GM19035 (cell line): ENCODE results near the gene FCRLB.
A peak's percentile ranks its signal among the peaks of the same experiment; 100 is the strongest.
"Not testable (repeated sequence)": the region's sequence is repeated elsewhere in the genome, so short reads cannot be mapped to it uniquely, and the experiment has no call there.

Experiments used
- ATAC-seq: cut with Tn5 transposase; IDR thresholded peaks from one replicate; pipeline ENCODE4 v1.9.1; 2021; ENCODE audit not compliant: unreplicated experiment

FCRLB gene

DNA sequence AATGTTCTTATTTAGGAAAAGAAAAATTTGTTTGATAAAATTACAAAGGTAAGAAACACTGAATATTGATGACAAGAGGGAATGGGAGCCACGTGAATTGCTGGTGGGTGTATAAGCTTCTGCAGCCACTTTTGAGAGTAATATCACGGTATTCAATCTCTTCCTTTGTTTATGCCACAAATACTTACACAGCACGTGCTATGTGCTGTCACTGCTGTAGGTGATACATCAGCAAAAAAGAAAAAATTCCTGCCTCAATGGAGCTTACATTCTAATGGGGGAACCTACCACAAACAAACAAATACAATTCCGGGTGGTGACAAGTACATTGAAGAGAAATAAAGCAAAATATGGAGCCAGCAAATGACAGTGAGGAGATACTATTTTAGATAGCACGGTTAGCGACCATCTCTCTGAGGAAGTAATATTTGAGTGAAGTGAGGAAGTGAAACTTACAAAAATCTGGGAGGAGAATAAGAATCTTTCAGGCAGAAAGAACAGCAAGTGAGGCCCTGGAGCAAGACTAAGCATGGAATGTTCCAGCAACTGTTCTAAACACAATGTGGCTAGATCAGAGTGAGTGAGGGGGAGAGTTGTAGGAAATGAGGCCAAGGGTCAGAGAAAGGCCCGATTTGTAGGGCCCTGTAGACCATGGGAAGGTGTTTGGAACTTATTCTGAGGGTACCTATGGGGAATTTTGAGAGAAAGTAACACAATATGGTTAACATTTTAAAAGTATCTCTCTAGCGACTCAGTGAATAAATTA, 2.6 kb upstream of the FCRLB start:
- peak; percentile 57 for ATAC-seq

DNA sequence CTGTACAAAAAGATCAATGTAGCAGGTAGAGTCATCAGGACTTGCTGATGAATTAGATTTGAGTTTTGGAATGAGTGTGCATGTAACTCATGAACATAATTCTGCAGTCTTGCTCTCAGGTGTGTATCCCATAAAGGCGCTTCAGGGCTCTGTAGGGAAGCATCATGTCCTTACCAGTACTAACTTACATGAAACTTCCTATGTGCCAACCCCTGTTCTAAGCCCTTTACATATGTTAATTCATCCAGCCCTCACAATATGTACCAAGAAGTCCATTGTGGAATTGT, 2.1 kb upstream of the FCRLB start:
- ATAC-seq = peak; percentile 52

DNA sequence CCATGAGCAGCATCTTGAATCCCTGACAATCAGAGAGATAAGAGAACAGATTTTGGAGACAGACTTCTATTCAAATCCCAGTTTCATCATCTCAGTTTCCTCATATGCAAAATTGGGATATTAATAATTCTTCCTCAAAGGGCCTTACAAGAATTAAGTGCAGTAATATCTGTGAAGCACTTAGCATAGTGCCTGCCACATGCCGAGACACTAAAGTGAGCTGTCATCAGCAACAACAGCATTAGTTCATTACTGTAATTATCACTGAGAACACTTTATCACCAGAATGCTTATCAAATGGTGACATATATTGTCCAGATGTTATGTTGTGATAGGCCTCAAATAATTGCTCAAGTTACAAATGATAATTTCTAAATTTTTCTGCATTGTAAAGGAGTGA, 922 bp upstream of the FCRLB start:
- ATAC-seq = no peak

DNA sequence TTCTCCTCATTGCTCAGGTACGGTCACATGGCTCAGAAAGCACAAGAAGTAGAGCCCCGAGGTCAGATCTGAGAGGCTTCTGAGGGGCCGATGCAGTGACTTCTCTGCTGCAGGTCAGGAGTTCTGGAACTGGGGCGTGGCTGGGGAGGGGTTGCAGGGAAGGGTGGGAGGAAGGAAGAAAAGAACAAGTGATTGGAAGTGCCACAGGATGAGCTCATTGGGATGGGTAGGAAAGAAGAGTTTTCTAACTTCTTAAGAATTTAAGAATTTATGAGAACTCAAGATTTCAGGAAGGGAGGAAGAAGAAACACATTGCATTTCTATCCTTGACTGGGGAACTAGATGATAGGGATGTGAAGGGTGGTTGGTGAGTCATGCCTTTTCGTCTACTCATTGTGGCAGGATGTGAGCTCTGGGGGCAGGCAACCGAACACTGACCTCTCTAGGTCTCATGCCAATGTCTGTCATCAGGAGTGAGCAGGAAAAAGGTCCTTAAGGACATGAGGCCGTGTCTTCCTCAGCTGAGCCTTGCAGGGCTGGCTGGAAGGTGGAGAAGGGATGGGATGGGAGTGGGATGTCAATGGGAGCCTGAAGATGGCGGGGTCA, 497 bp downstream of the FCRLB start:
- no peak for ATAC-seq

DNA sequence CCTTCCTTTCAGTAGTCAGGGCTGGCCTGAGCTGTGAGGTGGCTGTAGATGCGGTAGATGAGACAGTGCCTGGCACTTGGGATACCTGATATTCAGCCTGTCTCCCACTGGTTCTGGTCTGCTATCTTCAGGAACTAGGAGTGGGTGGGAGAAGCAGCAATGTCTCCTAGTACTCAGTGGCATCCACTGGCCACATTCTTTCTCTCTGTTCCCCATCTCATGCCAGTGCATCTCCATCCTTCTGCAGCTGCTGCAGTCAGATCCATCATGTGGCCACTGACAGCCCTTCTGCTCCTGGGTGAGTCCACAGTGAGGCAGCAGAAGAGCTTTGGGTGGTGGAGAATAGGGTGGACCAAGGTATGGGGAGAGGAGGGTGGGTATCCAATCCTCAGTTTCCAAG, 1.1 kb downstream of the FCRLB start:
- ATAC-seq = no peak

DNA sequence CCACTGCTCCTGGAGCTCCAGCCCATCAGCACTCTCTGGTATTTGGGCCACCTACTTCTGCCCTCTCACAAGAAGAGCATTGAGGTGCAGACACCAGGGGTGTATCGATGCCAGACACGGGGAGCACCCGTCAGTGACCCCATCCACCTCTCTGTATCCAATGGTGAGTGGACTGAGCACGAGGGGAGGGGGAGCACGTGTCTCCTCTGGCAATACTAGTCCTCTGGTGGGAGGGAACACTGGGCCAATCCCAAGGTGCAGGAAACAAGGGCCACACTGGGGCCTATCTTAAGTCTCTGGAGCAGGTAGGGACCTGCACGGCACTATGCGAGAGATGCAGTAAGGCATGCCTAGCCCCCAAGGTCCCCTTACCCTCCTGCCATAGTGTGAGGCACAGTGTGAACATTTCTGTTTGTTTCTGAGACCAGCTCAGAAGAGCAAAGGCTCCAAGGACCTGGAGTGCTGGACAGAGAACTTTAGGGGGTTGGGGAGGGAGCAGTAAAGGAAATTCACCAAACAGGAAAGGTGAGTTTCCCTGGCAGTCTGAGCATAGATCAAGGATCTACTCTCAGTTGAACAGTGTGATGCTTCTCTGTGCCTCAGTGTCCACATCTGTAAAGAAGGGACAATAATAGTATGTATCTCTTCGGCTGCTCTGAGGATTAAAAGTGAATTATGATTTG, 2.3 kb downstream of the FCRLB start:
- no peak for ATAC-seq

DNA sequence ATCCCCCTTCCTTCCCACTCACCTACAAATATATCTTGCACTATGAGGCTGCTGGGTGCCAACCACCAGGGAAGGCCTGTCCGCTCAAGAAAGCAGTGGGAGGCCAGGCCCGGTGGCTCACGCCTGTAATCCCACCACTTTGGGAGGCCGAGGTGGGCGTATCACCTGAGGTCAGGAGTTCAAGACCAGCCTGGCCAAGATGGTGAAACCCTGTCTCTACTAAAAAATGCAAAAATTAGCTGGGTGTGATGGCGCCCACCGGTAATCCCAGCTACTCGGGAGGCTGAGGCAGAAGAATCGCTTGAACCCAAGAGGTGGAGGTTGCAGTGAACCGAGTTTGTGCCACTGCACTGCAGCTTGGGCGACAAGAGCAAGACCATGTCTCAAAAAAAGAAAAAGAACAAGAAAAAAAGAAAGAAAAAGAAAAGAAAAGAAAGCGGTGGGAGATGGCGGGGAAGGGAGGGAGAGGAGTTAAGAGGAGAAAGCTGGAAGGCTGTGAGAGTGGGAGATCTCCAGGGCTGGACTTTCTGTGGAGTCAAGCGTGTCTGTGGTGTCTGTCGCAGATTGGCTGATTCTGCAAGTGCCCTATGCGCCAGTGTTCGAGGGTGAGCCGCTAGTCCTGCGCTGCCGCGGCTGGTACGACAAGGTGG, 4.0 kb downstream of the FCRLB start:
- ATAC-seq = not testable (repeated sequence)

DNA sequence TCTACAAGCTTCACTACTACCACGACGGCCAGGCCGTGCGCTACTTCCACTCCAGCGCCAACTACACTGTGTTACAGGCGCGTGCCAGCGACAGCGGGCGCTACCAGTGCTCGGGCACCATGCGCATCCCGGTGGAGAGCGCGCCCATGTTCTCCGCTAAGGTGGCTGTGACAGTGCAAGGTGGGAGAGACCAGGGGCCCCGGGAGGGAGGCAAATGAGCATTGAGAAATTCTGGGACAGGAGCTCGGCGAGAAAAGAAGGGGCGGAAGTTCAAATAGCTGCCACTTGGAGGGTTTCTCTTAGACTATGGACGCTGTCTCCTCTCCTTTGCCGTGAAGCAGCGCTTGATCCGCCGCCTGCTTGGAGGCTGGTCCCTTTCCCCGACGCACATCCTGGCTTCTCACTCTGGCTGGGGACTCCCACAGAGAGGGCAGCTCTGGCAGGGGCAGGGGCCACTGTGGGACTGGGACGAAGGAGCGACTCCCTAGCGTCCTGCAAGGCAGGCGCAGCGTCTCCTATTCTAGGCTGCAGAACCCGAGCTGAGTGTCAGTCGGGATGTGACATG, 4.6 kb downstream of the FCRLB start:
- peak; percentile 28 for ATAC-seq

DNA sequence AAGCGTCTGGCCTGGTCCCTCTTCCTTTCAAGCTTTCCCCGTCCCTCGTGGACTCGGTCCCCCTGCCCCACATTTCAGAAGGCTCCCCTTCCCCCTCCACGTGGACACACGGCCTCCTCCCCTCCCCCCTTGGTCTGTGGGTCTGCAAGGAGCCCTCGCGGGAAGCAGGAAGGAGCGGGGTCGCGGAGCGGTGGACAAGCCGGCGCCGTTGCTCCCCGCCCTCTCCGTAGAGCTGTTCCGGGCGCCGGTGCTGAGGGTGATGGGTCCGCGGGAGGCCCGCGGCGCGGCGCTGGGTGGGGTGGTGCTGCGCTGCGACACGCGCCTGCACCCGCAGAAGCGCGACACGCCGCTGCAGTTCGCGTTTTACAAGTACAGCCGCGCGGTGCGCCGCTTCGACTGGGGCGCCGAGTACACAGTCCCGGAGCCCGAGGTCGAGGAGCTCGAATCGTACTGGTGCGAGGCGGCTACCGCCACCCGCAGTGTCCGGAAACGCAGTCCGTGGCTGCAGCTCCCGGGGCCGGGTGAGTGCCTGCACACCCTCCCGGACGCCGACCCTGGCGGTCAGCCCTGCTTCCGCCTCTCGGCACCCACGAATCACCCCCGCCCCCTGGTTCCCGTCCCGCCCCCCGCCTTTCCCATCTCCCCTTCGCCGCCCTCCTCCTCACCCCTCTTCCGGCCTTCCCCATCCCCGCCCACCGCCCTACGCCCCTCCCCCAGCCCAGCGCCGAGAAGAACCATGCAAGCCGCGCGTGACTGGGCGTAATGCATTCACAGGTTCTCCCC, 5.3 kb downstream of the FCRLB start:
- ATAC-seq = peak; percentile 62

DNA sequence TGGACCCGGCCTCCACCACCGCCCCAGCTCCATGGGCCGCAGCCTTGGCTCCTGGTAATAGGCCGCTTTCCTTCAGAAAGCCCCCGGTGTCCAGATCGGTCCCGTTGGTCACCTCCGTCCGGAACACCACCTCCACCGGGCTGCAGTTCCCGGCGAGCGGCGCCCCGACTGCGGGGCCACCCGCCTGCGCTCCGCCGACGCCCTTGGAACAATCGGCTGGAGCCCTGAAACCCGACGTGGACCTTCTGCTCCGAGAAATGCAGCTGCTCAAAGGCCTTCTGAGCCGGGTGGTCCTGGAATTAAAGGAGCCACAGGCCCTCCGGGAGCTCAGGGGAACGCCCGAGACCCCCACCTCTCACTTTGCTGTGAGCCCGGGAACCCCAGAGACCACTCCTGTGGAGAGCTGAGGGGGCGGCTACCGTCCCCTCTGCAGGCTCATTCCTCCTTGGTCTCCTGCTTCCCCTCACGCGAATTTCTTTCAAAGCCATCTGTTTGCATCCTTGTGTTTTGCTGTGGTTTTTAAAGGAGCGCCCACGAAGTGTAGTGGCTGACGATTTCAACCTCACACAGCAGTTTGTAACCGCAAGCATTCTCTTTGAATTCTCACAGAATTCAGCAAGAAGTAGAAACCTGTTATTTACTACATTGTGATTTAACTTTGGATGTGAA, 6.0 kb downstream of the FCRLB start:
- peak; percentile 9 for ATAC-seq

DNA sequence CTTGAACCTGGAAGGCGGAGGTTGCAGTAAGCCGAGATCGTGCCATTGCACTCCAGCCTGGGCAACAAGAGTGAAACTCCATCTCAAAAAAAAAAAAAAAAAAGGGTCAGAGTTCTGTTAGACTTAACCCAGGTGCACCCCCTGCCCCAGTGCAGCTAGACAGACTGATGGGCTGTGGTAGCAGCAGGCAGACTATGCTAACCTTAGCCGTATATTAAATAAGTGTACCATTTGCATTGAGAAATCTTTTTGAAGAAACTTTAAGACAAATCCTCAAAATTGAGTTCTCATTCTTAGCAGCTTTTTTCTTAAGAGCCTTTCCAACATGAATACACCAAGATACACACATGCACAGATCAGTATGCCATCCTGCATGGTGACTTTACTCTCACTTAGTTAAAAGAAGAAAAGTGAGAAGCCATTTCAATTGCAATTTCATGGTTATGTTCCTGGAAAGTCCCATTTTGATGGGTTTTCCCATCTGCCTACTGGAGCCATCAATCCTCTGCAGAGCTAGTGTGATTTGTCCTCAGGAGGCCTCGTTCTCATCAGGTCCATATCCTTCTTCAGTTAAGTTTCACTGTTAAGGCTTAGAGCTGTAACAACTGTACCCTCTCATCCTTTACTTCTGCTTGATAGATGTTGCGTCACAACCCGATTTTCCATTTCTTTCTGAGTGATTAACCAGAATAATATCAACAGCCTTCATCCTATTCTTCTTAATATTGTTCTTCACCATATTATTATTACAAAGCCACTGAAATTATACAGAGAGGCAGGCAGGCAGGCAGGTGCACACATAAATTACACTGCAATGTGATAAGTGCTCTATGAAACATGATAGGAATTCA, 7.3 kb downstream of the FCRLB start:
- no peak for ATAC-seq

DNA sequence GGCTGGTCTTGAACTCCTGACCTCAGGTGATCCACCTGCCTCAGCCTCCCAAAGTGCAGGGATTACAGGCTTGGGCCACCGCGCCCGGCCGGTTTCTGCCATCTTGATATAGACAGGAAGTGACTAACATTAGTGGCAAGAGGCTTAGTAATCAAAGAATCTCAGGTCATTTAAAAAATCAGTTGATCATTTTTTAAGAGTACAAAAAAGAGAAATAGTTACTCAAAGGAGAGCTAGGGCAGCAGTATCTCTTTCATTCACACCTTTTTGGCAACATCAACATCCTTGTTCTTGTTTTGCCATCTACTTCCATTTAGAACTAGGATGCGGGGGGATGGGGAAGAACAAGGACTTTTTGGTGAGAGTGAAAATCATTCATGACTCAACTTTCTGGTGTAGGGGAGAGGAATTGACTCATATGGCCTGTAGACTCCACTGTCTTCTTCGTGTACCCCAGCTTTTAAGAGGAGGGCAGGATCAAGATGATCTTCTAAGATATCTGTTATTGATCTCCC, 8.8 kb downstream of the FCRLB start:
- no peak for ATAC-seq

DNA sequence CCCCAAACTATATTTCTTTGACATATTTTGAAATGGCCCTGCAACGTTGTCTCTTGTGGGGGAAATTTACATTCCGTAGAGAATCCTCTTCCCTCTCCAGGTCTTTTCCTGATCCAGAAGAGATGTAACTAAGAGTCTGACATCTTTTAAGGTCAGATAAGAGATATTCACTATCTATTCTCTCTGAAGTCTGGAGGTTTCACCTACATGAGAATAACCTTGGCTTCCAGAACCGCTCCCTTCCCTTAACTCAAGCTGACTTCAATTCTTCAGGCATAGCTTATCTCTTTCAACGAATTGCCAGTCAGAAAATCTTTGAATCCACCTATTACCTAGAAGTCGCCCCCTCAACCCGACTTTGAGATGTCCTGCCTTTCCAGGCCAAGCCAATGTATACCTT, 9.9 kb downstream of the FCRLB start:
- no peak for ATAC-seq

DNA sequence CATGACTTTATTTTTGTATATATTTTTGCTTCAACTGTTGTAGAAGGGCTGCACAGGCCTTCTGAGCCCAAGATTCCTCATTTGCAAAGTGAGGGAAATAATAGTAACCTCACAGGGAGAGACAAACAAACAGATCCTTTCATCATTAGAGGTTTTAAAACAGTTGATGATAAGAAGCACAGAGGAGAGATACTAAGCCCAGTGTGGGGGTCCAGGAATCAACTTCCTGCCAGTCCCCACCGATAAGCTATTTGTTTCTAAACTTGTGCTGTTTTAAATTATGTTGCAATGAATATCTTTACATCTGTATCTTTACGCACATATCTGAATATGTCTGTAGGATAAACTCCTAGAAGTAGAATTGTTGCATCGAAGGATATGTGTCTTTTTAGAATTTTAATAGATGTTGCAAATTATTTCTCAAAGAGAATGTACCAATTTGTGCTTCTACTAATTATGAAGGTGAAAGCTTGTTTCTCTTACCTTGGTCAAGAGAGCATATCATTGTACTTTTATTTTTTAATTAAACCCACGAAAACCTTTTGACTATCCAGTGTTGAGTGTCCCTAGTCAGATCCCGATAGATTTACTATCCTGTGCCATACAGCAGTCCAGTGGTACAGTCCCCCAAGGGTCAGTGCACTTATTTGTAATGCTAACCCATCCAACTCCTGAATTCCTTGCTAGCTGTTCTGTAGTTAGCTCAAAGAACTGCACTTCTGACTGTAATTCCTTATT, 10.8 kb downstream of the FCRLB start:
- ATAC-seq = no peak

DNA sequence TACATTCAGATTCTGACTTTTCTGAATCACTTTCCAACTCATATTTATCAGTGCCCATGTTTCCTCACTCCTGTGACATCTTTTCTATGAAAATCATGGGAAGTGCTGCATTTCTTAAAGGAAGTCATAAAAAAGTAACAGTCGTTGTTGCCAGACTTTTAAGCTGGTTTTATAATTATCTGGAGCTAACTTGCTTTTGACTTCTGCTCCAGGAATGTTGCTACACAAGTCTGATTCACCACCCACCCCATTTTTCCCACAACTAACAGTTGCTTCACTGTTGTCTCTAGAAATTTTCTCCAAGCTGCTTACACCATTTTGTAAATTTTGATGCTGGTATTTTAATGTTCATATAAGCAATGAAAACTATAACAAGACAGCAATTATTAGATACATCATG, 12.2 kb downstream of the FCRLB start:
- ATAC-seq = no peak

DNA sequence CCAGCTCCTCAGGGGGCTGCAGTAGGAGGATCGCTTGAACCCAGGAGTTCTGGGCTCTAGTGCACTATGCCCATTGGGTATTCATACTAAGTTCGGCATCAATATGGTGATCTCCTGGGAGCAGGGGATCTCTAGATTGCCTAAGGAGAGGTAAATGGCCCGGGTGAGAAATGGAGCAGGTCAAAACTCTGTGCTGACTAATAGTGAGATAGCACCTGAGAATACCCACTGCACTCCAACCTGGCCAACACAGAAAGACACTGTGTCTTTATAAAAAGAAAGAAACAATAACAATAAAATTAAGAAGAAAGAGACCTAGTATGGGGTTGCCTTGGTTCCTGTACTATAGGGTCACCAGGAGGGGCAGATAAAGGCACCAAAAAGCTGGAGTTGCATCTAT, 14.5 kb downstream of the FCRLB start:
- no peak for ATAC-seq

DNA sequence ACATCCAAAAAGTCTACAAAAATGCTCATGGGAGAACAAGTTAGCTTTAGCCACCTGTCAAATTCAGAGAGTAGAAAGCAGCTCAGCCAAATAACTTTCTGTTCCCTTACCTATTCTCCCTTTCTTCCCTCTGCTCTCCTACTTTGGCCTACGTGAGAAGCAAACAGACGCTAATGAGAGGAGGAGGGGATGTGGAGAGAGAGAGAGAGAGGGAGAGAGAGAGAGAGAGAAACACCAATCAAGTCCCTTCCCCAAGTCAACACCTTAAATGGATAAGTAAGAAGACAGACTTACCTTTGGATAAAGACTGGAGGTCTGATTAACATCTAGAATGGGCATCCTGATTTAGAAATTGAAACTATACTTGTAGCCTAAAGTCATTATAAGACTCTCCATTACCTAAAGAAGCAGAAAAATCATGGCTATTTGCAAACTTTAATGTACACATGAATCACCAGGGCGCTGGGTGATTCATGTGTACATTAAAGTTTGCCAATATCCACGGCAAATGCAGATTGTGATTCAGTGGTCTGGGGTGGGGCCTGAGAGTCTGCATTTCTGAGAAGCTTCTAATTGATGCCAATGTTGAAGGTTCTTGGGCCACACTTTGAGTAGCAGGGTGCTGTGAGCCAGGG, 15.1 kb downstream of the FCRLB start:
- ATAC-seq = no peak

DNA sequence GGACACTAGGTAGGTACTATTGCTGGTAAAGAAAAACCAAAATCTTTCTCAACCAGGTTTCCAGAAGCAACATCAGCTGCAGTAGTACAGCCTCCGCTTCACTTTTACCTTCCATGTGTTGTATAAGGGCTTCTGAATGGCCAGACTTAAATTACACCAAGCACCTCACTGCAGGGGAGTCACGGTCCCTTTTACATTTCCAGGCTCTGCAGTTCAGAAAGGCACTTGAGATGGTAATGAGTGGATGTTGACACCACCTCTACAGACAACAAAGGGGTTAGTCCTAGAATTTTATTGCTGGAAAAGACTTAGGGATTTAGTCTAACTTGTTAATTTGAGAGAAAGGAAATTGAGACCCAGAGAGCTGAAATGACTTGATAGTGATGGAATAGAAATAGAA, 16.3 kb downstream of the FCRLB start:
- no peak for ATAC-seq
